Suprapubic skin (tissue), 4 donors: ENCODE data around the gene SUMF1. TPM values are rescaled to one million over a fixed set of nuclear protein-coding genes. Genes with fewer than 3 reads are reported as not detected.

Experiments
- DNase-seq, 2 donors: peaks; one replicate each; pipeline ENCODE4 v3.0.0-alpha.2; 2019; ENCODE audit warnings: low spot score in 2 of 2
- H3K27ac ChIP-seq: fragments of 200-600 bp; sonication (generic); one replicate; pipeline ENCODE4 v1.5.1; 2019
- H3K27me3 ChIP-seq: fragments of 200-600 bp; sonication (generic); one replicate; pipeline ENCODE4 v1.5.1; 2019
- H3K36me3 ChIP-seq: fragments of 200-600 bp; sonication (generic); one replicate; pipeline ENCODE4 v1.5.1; 2019
- H3K4me1 ChIP-seq: fragments of 200-600 bp; sonication (generic); one replicate; pipeline ENCODE4 v1.5.1; 2019
- H3K4me3 ChIP-seq: fragments of 200-600 bp; sonication (generic); one replicate; pipeline ENCODE4 v1.5.1; 2019; ENCODE audit warnings: mild to moderate bottlenecking
- H3K9me3 ChIP-seq: fragments of 200-600 bp; sonication (generic); one replicate; pipeline ENCODE4 v1.5.1; 2019
- CTCF ChIP-seq, 2 donors: fragments of 200-600 bp in 1 of 2; fragments of 450-650 bp in 1 of 2; sonication (generic) in 1 of 2; IDR thresholded peaks; one replicate each; pipeline ENCODE4 v1.5.1; 2016 to 2019; ENCODE audit warnings: antibody characterized with exemption in 2 of 2, mild to moderate bottlenecking in 1 of 2, moderate library complexity in 1 of 2
- EP300 ChIP-seq: sonication (generic); formaldehyde crosslinking; IDR thresholded peaks from one replicate; pipeline ENCODE4 v1.6.1; 2017; ENCODE audit warnings: antibody characterized with exemption
- POLR2A ChIP-seq, 2 donors: fragments of 450-650 bp; IDR thresholded peaks; one replicate each; pipeline ENCODE4 v1.6.1; 2017; ENCODE audit warnings: antibody characterized with exemption in 2 of 2, mild to moderate bottlenecking in 2 of 2, moderate library complexity in 2 of 2
- POLR2AphosphoS5 ChIP-seq, 3 donors: sonication (generic); formaldehyde crosslinking; IDR thresholded peaks; one replicate each; pipeline ENCODE4 v1.6.1; 2017; ENCODE audit warnings: antibody characterized with exemption in 3 of 3
- WGBS: methylation state at CpG from one replicate; pipeline ENCODE4 v1.1.5; 2018; 5-methylcytosine and 5-hydroxymethylcytosine counted together
- total RNA-seq, 4 donors: library from RNA; depleted of rRNA; stranded (reverse); fragments of >200 nt; gene quantifications; one replicate each; pipeline ENCODE4 v1.1.0, GENCODE V29; 2016

The SUMF1 gene
- total RNA-seq, 4 donors from 2014 or later, result 38.9 to 47.3 (median 42.3) TPM

GRCh38 chr3:4358273-4358672, 108.8 kb downstream of the SUMF1 start:
- H3K4me1 ChIP-seq, result no peaks in the 10 kb centered on the region
- no peak overlapping the region for H3K4me3 ChIP-seq
- no peak for DNase-seq
- H3K27me3 ChIP-seq, result no peaks in the 10 kb centered on the region
- no peak for TF ChIP-seq POLR2A (IDR thresholded peaks at IDR 0.05)
- no peak for TF ChIP-seq CTCF (IDR thresholded peaks at IDR 0.05)
- no peak for TF ChIP-seq EP300
- no peak for TF ChIP-seq POLR2AphosphoS5 (IDR thresholded peaks at IDR 0.05)
- WGBS, result 87% methylated on average over 4 of the region's 4 CpGs
- no peaks in the 10 kb centered on the region for H3K9me3 ChIP-seq
- no peak overlapping the region for H3K27ac ChIP-seq
- peaks cover 15% of the 10 kb centered on the region for H3K36me3 ChIP-seq

- no peak for DNase-seq
- peaks cover 6% of the 10 kb centered on the region for H3K36me3 ChIP-seq
- H3K4me1 ChIP-seq, result no peaks in the 10 kb centered on the region
- whole genome bisulfite sequencing, result 75% methylated on average over 10 of the region's 10 CpGs
- H3K27me3 ChIP-seq, result no peaks in the 10 kb centered on the region
- no peaks in the 10 kb centered on the region for H3K9me3 ChIP-seq
- TF ChIP-seq POLR2A (IDR thresholded peaks at IDR 0.05) (no peak), CTCF (IDR thresholded peaks at IDR 0.05) (no peak), POLR2AphosphoS5 (IDR thresholded peaks at IDR 0.05) (no peak), EP300 (no peak)
- H3K4me3 ChIP-seq, result no peak overlapping the region
- no peak overlapping the region for H3K27ac ChIP-seq
These were observed 110.3 kb downstream of the SUMF1 start for GRCh38 chr3:4356546-4357410.

- DNase-seq, result no peak
- Histone ChIP-seq H3K4me1 (no peaks in the 10 kb centered on the region), H3K4me3 (no peak overlapping the region), H3K27ac (no peak overlapping the region), H3K36me3 (peaks cover under 1% of the 10 kb centered on the region), H3K27me3 (no peaks in the 10 kb centered on the region), H3K9me3 (no peaks in the 10 kb centered on the region)
- no peak for TF ChIP-seq POLR2AphosphoS5 (IDR thresholded peaks at IDR 0.05)
- TF ChIP-seq POLR2A (IDR thresholded peaks at IDR 0.05), result no peak
- no peak for TF ChIP-seq CTCF (IDR thresholded peaks at IDR 0.05)
- TF ChIP-seq EP300, result no peak
- WGBS, result 92% methylated on average over 6 of the region's 6 CpGs
These were observed 110.9 kb downstream of the SUMF1 start for GRCh38 chr3:4356220-4356540.

- no peaks in the 10 kb centered on the region for H3K27me3 ChIP-seq
- 67% methylated on average over 6 of the region's 6 CpGs for WGBS
- no peaks in the 10 kb centered on the region for H3K9me3 ChIP-seq
- DNase-seq, result no peak
- H3K4me1 ChIP-seq, result peaks cover 5% of the 10 kb centered on the region
- no peak overlapping the region for H3K27ac ChIP-seq
- H3K36me3 ChIP-seq, result no peaks in the 10 kb centered on the region
- TF ChIP-seq CTCF (IDR thresholded peaks at IDR 0.05) (no peak), EP300 (no peak), POLR2A (IDR thresholded peaks at IDR 0.05) (no peak), POLR2AphosphoS5 (IDR thresholded peaks at IDR 0.05) (no peak)
- H3K4me3 ChIP-seq, result no peak overlapping the region
These were observed 111.5 kb downstream of the SUMF1 start for GRCh38 chr3:4355401-4356219.

GRCh38 chr3:4351872-4352271, 115.2 kb downstream of the SUMF1 start:
- Histone ChIP-seq H3K27me3 (no peaks in the 10 kb centered on the region), H3K4me1 (peaks cover 7% of the 10 kb centered on the region), H3K9me3 (no peaks in the 10 kb centered on the region), H3K27ac (no peak overlapping the region), H3K4me3 (no peak overlapping the region), H3K36me3 (no peaks in the 10 kb centered on the region)
- TF ChIP-seq POLR2A (IDR thresholded peaks at IDR 0.05), result no peak
- no peak for TF ChIP-seq EP300
- TF ChIP-seq POLR2AphosphoS5 (IDR thresholded peaks at IDR 0.05), result no peak
- TF ChIP-seq CTCF (IDR thresholded peaks at IDR 0.05), result no peak
- no peak for DNase-seq
- 91% methylated on average over 4 of the region's 4 CpGs for WGBS
